SK-N-SH treated with all-trans-retinoic acid at 6 μM for 48 hours (cell line): ENCODE results near the gene SCAF8.

Experiments used
- ATAC-seq: fragments of 200-7000 bp; cut with Tn5 transposase; 3 replicates; pipeline ENCODE4 v1.9.1; 2020; ENCODE audit warnings: mild to moderate bottlenecking, moderate library complexity
- BACH2 ChIP-seq: fragments of 250-450 bp; sonication (Bioruptor Pico); IDR thresholded peaks from 2 replicates; pipeline ENCODE4 v1.9.0; 2021; ENCODE audit warnings: mild to moderate bottlenecking, borderline replicate concordance
- CREB5 ChIP-seq: fragments of 250-450 bp; sonication (Bioruptor Pico); IDR thresholded peaks from 2 replicates; pipeline ENCODE4 v1.5.1; 2020; ENCODE audit warnings: low read depth, mild to moderate bottlenecking, moderate library complexity
- CSDC2 ChIP-seq: fragments of 250-450 bp; sonication (Bioruptor Pico); IDR thresholded peaks from 2 replicates; pipeline ENCODE4 v1.5.0; 2020; ENCODE audit warnings: mild to moderate bottlenecking, moderate library complexity
- CSRNP3 ChIP-seq: fragments of 250-450 bp; sonication (Bioruptor Pico); IDR thresholded peaks from 2 replicates; pipeline ENCODE4 v1.5.1; 2021; ENCODE audit warnings: mild to moderate bottlenecking, moderate library complexity
- ESRRG ChIP-seq: fragments of 250-450 bp; sonication (Bioruptor Pico); IDR thresholded peaks from 2 replicates; pipeline ENCODE4 v1.6.1; 2021; ENCODE audit warnings: mild to moderate bottlenecking
- GLIS3 ChIP-seq: fragments of 250-450 bp; sonication (Bioruptor Pico); IDR thresholded peaks from 2 replicates; pipeline ENCODE4 v1.5.0; 2020; ENCODE audit warnings: mild to moderate bottlenecking, moderate library complexity
- ISL1 ChIP-seq: fragments of 250-450 bp; sonication (Bioruptor Pico); IDR thresholded peaks from 2 replicates; pipeline ENCODE4 v2.1.2; 2022; ENCODE audit warnings: mild to moderate bottlenecking, moderate library complexity
- OSR1 ChIP-seq: fragments of 250-450 bp; sonication (Bioruptor Pico); IDR thresholded peaks from 2 replicates; pipeline ENCODE4 v1.8.0; 2022; ENCODE audit warnings: moderate library complexity, mild to moderate bottlenecking, inconsistent platforms
- PATZ1 ChIP-seq: fragments of 250-450 bp; sonication (Bioruptor Pico); IDR thresholded peaks from 2 replicates; pipeline ENCODE4 v1.8.0; 2020; ENCODE audit warnings: mild to moderate bottlenecking, moderate library complexity, borderline replicate concordance
- POU6F1 ChIP-seq: fragments of 250-450 bp; sonication (Bioruptor Pico); IDR thresholded peaks from 2 replicates; pipeline ENCODE4 v1.8.0; 2021; ENCODE audit warnings: low read depth, mild to moderate bottlenecking, moderate library complexity, borderline replicate concordance
- PPARA ChIP-seq: fragments of 250-450 bp; sonication (Bioruptor Pico); IDR thresholded peaks from 2 replicates; pipeline ENCODE4 v1.5.0; 2020; ENCODE audit warnings: mild to moderate bottlenecking, borderline replicate concordance
- RARB ChIP-seq: fragments of 250-450 bp; sonication (Bioruptor Pico); IDR thresholded peaks from 2 replicates; pipeline ENCODE4 v1.8.0; 2021; ENCODE audit warnings: mild to moderate bottlenecking, moderate library complexity
- TCF4 ChIP-seq: fragments of 250-450 bp; sonication (Bioruptor Pico); IDR thresholded peaks from 2 replicates; pipeline ENCODE4 v1.8.0; 2021; ENCODE audit warnings: mild to moderate bottlenecking, moderate library complexity, borderline replicate concordance
- TOX ChIP-seq: fragments of 250-450 bp; sonication (Bioruptor Pico); IDR thresholded peaks from 2 replicates; pipeline ENCODE4 v1.8.0; 2021; ENCODE audit warnings: mild to moderate bottlenecking, moderate library complexity, borderline replicate concordance
- TSHZ2 ChIP-seq: fragments of 250-450 bp; sonication (Bioruptor Pico); IDR thresholded peaks from 2 replicates; pipeline ENCODE4 v1.5.0; 2020; ENCODE audit warnings: mild to moderate bottlenecking, moderate library complexity
- ZC3H10 ChIP-seq: fragments of 250-450 bp; sonication (Bioruptor Pico); IDR thresholded peaks from 2 replicates; pipeline ENCODE4 v1.5.1; 2021; ENCODE audit warnings: mild to moderate bottlenecking, moderate library complexity
- ZFP3 ChIP-seq: fragments of 250-450 bp; sonication (Bioruptor Pico); IDR thresholded peaks from 2 replicates; pipeline ENCODE4 v1.5.0; 2020; ENCODE audit warnings: mild to moderate bottlenecking, moderate library complexity
- ZFP30 ChIP-seq: fragments of 450-650 bp; formaldehyde crosslinking; IDR thresholded peaks from 2 replicates; pipeline ENCODE4 v1.5.0; 2022; ENCODE audit warnings: mild to moderate bottlenecking, moderate library complexity
- ZNF565 ChIP-seq: fragments of 450-650 bp; formaldehyde crosslinking; conservative IDR thresholded peaks from 2 replicates; pipeline ENCODE4 v1.5.0; 2020; ENCODE audit warnings: low read depth, mild to moderate bottlenecking, moderate library complexity
- ZNF70 ChIP-seq: fragments of 450-650 bp; formaldehyde crosslinking; IDR thresholded peaks from 2 replicates; pipeline ENCODE4 v1.5.0; 2020; ENCODE audit warnings: mild to moderate bottlenecking, moderate library complexity
- ZNF8 ChIP-seq: fragments of 450-650 bp; formaldehyde crosslinking; IDR thresholded peaks from 2 replicates; pipeline ENCODE4 v1.5.0; 2020; ENCODE audit warnings: mild to moderate bottlenecking, moderate library complexity

SCAF8 gene

GRCh38 chr6:154873546-154873945 is 140.3 kb downstream of the SCAF8 start:
- ATAC-seq, result no peak
- TF ChIP-seq ESRRG (CRISPR knock-in tag), result no peak
- no peak for TF ChIP-seq GLIS3 (CRISPR knock-in tag)
- no peak for TF ChIP-seq ZNF8 (CRISPR knock-in tag)
- TF ChIP-seq RARB (CRISPR knock-in tag), result no peak
- TF ChIP-seq PATZ1 (CRISPR knock-in tag), result no peak
- TF ChIP-seq BACH2 (CRISPR knock-in tag), result no peak
- TF ChIP-seq ZFP3 (CRISPR knock-in tag), result no peak
- no peak for TF ChIP-seq ZNF70
- no peak for TF ChIP-seq OSR1 (CRISPR knock-in tag)
- no peak for TF ChIP-seq ZNF565 (CRISPR knock-in tag)
- no peak for TF ChIP-seq TOX (CRISPR knock-in tag)
- no peak for TF ChIP-seq TSHZ2 (CRISPR knock-in tag)
- TF ChIP-seq CSRNP3 (CRISPR knock-in tag), result no peak
- TF ChIP-seq, all 23 proteins: peak for 0

GRCh38 chr6:154874773-154875592 is 141.8 kb downstream of the SCAF8 start:
- no peak for TF ChIP-seq ZNF70
- TF ChIP-seq ISL1, result no peak
- no peak for TF ChIP-seq RARB (CRISPR knock-in tag)
- TF ChIP-seq PATZ1 (CRISPR knock-in tag), result no peak
- no peak for TF ChIP-seq CSDC2 (CRISPR knock-in tag)
- no peak for TF ChIP-seq OSR1 (CRISPR knock-in tag)
- TF ChIP-seq ZFP30, result no peak
- TF ChIP-seq TCF4 (CRISPR knock-in tag), result no peak
- no peak for TF ChIP-seq POU6F1 (CRISPR knock-in tag)
- no peak for TF ChIP-seq GLIS3 (CRISPR knock-in tag)
- TF ChIP-seq ZNF8 (CRISPR knock-in tag), result no peak
- no peak for TF ChIP-seq ESRRG (CRISPR knock-in tag)
- TF ChIP-seq TOX (CRISPR knock-in tag), result no peak
- TF ChIP-seq BACH2 (CRISPR knock-in tag), result no peak
- TF ChIP-seq CSRNP3 (CRISPR knock-in tag), result no peak
- TF ChIP-seq ZC3H10 (CRISPR knock-in tag), result no peak
- no peak for TF ChIP-seq ZFP3 (CRISPR knock-in tag)
- no peak for TF ChIP-seq PPARA (CRISPR knock-in tag)
- no peak for TF ChIP-seq ZNF565 (CRISPR knock-in tag)
- TF ChIP-seq CREB5 (CRISPR knock-in tag), result no peak
- ATAC-seq, result no peak
